Middle frontal gyrus (tissue), 1 donor: ENCODE results near the gene PCTP.

Experiments used
- DNase-seq: peaks from one replicate; pipeline ENCODE4 v3.0.0-alpha.2; 2015; ENCODE audit warnings: low spot score; ENCODE audit errors: extremely low spot score

Gene PCTP

DNA sequence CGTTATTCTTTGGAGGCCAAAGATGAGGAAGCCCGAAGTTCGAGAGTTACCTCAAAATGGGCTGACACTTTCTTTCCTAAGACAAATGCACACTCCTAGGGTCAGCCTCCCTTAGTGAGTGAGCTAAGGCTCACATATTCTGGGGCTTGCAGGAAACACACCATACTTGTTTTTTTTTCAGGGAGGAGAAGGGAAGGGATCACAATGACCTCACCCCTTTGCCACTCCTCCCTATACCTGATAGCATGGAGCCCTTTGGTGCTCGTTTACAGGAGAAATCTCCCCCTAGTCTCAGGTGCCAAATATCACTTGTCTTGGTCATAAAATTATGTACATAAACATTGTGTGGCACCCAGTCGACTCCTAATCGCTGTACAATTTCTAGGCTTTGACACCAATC, 23.6 kb upstream of the PCTP start:
- no peak for DNase-seq

DNA sequence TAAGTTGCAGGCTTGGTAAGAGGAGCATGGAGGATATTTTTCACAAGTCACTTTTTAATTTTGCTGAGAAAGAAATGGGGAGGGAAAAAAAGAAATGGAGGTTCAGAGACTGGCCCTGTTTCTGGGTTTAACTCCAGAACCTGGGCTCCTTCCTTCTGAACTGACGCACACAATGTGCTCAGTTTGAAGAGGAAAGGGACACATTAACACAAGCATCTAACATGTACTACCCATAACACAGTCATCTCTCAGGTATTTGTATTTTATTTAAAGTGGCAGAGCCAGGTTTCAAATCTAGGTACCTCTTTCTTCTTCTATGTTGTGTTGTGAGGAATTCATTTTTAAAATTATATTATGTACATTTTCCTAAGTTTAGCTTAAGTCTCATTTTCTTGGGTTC, 22.9 kb upstream of the PCTP start:
- DNase-seq = no peak

DNA sequence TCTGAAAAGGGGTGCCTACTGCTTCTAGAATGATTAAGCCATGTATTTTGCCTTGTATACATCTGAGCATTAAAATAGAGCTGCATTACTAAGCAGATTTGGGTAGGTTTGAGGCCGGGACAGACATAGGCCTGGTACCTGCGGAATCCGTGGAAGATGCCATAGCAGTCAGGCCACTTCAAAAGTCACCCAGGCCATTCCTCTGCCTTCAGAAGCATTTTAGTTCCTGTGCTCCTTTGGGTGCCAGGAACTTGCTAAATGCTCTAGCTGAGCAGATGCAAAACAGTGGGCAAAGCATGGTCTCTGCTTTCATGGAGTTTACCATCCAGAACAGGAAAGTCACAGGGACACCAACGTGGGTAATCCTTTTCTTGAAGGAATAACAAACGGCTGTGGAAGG, 22.5 kb upstream of the PCTP start:
- no peak for DNase-seq

DNA sequence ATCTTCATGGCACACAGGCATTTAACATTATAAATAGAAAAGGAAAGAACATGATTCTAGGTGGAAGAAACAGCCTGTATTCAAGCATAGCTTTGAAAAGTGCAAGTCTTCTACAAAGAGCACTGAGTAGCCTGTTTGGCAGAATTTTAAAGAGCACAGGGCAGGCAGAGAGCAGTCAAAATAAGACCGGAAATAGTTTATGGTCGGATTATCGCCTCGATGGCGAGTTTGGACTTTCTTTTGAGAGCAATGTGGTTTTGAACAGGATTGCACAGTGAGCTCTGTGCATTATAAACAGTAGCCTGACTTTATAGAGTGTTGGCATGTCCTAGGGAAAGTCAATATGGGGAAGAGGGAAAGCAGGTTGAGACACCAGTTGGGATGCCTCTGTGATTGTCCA, 22.0 kb upstream of the PCTP start:
- DNase-seq = no peak

DNA sequence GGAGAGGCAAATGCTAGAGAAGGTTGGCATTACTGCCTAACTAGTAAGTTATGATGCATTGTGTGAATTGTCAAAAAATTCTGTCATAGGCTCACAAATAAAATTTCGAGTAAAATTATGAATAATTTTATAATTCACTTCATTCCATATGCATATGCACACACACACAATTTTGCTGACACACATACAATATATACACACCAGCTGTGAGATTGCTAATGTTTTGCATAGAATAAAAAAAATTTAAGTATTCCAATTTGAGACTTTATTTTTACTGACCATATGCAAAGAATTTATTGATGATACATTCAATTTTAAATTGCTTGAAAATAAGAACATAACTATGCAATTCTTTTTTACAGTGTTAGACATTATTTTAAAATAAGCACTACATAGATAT, 21.4 kb upstream of the PCTP start:
- no peak for DNase-seq

DNA sequence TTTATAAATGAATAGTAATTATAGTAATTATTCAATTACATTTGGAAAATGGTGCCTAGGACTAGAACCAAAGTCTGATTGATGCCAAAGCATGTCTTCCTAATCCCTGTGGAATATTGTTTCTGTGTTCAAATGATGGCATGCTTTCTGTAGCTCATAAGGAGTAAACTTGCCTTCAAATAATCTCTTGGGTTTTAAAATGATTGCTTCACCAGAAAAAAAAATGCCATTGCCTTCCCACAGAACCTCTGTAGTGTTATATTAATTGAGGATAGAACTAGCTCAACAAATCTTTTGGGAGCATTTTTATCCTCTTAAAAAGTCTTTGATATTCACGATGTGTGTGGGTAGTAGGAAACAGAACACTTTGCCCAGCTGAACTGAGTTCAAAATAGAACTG, 20.5 kb upstream of the PCTP start:
- no peak for DNase-seq

DNA sequence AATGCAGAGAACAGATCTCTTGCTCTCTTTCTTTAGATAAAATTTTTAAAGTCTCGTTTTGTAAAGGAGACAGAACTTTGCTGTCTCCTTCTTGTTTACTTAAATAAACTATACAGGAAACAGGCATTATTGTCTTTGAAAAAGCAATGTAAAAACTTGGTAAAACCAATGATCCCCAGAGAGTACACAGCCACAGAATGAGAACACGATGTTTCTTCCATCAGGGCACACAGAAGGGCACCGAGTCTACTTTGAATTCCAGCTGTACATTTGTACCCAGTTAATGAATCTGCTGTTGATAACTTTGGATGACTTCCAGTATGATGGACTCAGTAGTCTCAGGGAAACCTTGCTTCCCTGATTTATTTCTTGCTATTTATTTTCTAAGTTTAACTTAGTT, 20.0 kb upstream of the PCTP start:
- DNase-seq = no peak

DNA sequence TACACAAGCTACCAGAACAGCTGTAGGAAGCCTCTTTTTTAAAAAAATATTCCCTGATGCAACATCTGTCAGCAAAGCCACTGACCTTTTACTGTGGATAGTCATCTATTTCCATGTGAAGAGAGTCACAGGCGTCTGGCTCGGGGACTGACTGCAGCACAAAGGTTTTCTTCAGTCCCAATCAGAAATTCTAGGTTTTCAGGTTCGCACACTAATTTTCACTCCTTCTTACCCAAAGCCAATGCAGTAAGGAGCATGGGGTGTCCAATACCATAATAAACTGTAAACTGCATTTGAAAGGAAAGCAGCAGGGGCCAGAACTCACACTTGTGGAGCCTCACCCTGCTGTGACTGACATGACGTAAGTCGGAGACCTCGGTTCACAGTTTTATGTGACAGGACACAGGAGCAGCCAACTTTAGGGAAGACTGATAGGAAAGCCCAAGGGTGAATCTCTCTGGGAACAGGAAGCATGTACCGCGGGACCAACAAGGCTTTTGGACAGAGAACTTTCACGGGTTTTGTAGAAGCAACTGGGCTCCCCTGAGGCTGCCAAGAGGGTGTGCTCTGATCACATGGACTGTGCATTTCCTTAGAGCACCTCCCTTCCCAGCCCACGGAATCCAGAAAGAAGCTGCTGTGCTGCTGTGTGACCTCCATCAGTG, 19.1 kb upstream of the PCTP start:
- no peak for DNase-seq

DNA sequence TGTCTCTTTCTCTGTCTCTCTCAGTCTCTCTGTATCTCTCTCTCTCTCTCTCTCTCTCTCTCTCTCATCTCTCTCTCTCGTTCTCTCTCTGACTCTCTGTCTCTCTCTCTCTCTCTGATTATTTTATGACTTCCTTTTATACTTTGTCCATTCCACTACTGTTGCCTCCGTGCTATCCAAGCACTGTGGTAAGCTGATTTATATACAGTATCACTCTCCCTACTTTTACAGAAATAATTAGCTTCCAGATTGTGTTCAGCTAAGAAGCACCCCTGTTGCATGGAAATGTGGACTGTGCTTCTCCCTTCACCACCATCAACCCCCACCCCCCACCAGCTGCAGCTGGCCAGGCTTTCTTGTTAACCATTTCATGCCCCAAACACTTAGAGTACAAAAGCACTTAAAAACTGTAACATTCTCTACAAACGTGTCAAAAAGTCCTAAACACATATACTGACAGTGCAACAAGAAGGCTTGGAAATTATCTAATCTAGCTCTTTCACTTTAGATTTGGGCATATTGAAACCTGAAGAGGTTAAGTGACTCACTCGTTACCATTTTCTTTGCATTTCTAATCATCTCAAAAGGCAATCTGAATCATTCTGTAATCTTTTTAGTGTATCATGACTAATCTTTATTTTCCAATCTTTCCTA, 16.6 kb upstream of the PCTP start:
- no peak for DNase-seq

DNA sequence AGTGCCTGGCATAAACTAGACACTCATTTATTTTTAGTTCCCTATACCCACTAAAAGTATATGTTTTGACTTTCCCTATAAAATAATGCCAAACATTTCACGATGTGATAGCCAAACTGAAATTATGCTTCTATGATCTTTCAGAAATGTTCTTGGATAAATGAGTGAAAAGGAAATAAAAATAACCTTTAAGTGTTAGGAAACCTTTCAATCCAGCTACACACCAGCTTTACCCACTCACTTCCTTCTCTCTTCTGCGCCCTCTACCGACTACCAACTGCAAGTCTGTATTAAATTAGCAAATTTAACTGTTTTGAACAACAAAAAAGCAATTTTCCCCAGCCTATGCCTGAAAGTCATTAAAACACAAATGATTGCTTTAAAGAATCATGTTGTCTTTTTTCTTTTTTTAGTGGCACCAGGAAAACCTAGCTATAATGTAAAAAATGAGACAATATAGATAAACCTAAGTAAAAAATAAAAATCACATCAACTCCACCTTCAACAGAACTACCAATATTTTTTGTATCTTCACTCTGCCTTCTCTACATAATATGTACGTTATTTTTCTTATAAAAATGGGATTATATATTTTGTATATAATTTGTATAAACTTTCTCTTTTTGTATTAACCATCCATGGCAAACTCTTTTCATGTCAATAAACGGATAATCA, 15.0 kb upstream of the PCTP start:
- DNase-seq = no peak

DNA sequence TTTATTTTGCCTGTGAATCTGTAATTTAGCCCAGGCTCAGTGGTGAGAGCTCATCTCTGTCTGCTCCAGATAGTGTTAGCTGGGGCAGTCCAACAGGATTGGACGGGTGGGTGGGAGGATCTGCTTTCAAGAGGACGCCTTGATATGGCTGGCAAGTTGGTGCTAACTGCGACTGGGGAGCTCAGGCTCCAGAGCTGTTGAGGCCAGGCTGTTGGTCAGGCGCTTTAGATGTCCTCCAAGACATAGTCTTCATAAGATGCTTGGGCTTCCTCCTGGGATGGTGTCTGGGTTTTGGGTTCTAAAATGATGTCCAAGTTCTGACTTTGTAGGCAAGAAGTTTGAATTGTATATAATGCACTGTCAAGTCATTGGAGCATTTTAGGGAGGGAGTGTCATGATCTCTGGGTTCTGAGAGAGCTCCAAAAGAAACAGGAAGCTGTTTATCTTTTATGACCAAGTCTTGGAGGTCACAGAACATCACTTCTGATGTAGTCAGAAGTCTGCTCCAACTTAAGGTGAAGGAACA, 12.8 kb upstream of the PCTP start:
- DNase-seq = no peak

DNA sequence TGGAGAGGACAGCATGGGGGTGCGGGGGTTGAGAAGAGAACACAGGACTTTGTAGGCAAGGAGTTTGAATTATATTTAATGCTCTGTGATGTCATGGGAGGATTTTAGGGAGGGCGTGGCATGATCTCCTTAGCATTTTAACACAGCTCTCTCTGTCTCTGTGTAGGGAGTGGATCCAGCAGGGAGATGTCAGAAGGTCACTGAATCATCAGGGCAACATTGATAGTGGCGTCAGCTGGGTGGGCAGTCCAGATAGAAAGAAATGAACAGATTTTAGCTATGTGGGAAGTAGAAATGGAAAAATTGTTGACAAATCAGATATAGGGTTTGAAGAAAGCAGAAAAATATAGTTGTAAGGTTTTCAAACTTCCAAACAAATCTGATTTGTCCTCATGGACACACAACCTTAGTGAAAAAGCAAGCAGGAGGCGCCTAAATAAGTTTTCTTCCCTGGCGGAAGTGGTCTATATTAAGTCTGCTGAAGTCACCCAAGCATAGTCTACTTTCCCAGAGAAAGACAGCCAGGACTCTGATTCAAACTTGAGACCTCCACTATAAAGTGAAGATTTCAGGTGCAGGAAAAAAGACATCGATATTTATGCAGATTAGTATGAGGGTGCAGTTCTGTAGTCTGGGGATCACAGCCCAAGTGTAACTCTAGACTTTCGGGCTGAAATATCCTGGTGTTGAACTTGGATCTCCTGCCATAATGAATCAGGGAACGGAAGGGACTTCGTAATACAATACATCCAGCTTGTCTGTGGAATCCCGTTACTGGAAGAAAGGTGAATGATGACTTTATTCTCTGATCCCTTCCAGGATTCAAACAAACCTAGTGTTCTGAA, 10.1 kb upstream of the PCTP start:
- no peak for DNase-seq

DNA sequence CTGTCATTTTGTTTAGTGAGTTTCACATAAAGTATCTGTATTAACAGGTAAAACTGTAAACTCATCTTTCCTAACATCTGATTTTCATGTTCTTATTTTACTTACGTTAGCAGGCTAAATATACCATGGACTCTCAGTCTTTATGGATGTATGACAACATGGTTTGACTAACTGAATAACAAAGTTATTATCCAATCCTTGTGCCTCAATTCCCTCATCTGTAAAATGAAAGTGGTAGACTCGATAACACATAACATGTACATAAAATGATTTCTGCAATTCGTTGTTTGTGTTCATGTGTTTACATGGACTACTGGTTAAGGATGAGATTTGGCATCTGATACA, 9.5 kb upstream of the PCTP start:
- no peak for DNase-seq

DNA sequence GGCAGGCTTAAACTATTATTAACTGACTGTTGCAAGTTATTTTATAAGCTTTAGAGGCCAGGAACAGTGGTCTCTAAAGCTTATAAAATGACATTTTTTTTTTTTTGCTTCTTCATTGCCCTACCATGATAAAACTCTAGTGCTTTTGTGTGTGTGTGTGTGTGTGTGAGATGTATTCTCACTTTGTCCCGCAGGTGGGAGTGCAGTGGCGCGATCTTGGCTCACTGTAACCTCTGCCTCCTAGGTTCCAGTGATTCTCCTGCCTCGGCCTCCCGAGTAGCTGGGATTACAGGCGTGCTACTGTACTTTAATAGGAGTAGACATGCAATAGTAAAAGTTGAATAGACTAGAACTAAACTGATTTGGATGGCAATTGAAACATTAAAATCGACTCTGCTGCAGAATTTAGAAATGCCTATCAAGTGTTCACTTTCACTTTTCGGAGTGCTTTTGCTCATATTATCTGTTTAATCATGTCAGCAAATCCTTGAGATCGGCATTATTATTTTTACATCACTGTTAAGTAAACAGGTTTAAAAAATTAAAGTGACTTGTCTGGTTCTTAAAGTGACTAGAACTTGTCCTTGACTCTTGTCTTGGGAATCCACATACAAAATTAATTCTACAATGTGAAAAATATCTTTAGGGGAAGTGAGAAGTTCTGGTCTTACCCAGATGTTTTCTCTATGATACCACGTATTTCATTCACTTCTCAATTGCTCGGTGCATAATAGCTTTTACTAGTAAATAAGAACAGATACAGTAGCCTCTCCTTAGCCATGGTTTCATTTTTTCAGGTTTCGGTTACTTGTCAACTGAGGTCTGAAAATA, 8.4 kb upstream of the PCTP start:
- DNase-seq = no peak

DNA sequence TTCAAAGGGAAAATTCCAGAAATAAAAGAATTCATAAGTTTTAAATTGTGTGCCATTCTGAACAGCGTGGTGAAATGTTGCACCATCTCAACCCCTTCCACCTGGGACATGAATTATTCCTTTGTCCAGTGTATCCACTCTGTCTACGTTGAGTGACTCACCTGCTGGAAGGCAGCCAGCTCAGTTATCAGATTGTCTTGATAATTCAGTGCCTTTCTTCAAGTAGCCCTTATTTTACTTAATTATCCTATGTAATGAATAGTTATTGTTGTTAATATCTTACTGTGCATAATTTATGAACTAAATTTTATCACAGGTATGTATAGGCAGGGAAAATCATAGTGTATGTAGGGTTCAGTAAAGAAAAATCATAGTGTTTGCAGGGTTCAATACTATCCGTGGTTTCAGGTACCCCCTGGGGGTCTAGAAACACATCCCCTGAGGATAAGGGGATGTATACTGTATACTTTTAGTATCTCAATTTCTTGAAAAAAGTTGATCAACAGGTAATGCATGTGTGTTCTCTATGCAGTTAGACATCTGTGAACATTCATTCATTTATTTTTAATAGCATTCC, 7.7 kb upstream of the PCTP start:
- DNase-seq = no peak

DNA sequence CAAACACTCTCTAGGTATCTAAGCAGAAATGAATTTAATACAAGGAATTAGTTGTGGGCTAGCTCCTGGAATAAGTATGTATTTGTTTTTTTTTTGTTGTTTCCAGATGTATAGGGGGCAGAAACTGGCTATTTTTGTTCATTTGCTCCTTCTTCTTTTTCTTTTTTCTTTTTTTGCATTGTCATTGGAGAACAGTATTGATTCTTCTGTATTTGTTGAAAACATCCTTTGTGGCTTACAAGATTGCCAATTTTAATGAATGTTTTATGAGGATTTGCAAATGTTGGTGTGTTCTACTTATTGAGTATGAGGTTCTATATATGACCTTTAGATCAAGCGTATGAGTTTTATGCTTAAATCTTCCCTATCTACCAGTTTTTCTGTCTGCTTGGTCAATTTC, 5.6 kb upstream of the PCTP start:
- DNase-seq = no peak

DNA sequence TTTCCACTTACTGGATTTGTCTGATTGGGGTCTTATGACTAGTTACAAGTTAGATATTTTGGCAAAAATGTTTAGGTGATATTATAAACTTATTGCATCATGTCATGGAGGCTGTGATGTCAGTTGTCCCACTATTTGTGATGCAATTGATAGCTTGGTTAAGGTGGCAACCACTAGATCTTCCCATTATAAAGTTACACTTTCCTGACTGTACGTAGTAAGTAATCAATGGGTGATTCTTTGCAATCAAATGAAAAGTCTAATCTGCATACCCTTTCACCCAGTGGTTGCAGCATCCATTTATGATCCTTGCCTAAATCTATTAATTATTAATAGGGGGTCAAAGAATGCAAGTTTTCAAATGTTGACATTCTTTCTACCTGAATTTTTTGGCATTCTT, 4.4 kb upstream of the PCTP start:
- DNase-seq = no peak

DNA sequence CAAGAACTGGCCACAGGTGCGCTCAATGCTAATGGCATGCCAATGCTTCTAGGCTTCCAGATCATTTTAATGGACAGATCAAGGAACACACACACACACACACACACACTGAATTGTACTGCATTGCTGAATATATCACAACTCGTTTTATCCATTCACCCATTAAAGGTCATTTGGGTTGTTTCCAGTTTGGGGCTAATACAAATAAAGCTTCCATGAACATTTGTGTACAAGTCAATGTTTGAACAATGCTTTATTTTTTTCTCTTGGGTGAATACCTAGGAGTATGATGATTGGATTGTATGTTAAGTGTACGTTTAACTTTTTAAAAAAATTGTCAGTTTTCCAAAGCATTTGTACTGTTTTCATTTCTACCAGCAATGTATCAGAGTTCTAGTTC, 3.6 kb upstream of the PCTP start:
- DNase-seq = no peak

DNA sequence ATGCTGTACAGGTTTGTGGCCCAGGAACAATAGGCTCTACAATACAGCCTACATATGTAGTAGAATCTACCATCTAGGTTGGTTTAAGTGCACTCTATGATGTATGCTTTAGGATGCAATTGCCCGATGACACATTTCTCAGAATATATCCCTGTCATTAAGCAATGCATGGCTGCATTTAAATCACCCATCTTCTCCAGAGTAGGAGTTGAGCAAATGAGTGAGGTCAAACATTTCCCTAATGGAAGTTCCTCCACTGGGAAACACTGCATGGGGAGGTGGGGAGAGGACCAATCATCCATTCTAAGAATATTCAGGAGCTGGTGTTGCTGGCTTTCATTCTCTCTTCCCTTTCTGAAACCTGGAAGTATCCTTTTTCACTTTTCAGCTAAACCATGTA, 2.0 kb upstream of the PCTP start:
- no peak for DNase-seq

DNA sequence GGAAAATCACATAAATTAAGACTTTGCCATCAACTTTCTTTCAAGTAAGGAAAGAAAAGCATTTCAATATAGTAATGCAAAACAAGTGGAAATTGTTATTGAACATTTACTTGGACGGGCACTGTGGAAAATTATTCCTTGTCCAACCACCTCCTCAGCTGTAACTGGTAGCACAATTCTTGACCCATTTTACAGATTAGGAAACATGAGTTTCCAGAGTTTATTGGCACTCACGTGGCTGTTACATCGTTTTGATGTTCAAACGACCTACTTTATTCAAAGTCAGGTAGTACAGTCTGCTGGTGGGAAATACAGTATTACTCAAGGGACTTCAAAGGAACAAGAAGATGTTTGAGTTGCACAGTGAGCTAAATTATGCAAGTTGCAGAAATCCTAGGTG, 866 bp upstream of the PCTP start:
- no peak for DNase-seq
